ENCODE data around the gene FYCO1. TPM values are rescaled to one million over a fixed set of nuclear protein-coding genes. Genes with fewer than 3 reads are reported as not detected.

Gene FYCO1
- total and polyA plus RNA-seq, 10 donors = 5.2 to 40.1 (median 30.5) TPM

GRCh38 chr3:45980229-45980813 lies 15.3 kb downstream of the FYCO1 start:
- H3K4me3 ChIP-seq = no peak overlapping the region
- 69 to 83% (median 82%) methylated on average over 7 of the region's 7 CpGs for WGBS, 5 donors
- no peak for DNase-seq
- intact Hi-C loops (cut with DNase I; ENCODE audit: low total_unique reads) = no loop called here
- H3K27me3 ChIP-seq (replicated peaks in 1 of 7) = no peaks in the 10 kb centered on the region
- H3K27ac ChIP-seq = peak overlapping the region in 6 of 8 donors; percentile 11 to 76 (median 40)
- H3K4me1 ChIP-seq = peaks cover 0 to 81% (median 36%) of the 10 kb centered on the region in 6 donors
- no peak for TF ChIP-seq POLR2AphosphoS5 (IDR thresholded peaks at IDR 0.05)
- TF ChIP-seq, protein P1, sequence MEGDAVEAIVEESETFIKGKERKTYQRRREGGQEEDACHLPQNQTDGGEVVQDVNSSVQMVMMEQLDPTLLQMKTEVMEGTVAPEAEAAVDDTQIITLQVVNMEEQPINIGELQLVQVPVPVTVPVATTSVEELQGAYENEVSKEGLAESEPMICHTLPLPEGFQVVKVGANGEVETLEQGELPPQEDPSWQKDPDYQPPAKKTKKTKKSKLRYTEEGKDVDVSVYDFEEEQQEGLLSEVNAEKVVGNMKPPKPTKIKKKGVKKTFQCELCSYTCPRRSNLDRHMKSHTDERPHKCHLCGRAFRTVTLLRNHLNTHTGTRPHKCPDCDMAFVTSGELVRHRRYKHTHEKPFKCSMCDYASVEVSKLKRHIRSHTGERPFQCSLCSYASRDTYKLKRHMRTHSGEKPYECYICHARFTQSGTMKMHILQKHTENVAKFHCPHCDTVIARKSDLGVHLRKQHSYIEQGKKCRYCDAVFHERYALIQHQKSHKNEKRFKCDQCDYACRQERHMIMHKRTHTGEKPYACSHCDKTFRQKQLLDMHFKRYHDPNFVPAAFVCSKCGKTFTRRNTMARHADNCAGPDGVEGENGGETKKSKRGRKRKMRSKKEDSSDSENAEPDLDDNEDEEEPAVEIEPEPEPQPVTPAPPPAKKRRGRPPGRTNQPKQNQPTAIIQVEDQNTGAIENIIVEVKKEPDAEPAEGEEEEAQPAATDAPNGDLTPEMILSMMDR (IDR thresholded peaks at IDR 0.05 in 8 of 11, conservative IDR thresholded peaks at IDR 0.05 in 3 of 11) = no peak
- no peak for TF ChIP-seq POLR2A (IDR thresholded peaks at IDR 0.05)
- no peaks in the 10 kb centered on the region for H3K9me3 ChIP-seq
- H3K36me3 ChIP-seq = peaks cover 0 to 100% (median 66%) of the 10 kb centered on the region in 6 donors

GRCh38 chr3:45979378-45979777 lies 16.2 kb downstream of the FYCO1 start:
- intact Hi-C loops (cut with DNase I; ENCODE audit: low total_unique reads) = no loop called here
- no peak overlapping the region for H3K4me3 ChIP-seq
- H3K27me3 ChIP-seq (replicated peaks in 1 of 7) = no peaks in the 10 kb centered on the region
- H3K4me1 ChIP-seq = peaks cover 0 to 83% (median 39%) of the 10 kb centered on the region in 6 donors
- H3K36me3 ChIP-seq = peaks cover 0 to 100% (median 67%) of the 10 kb centered on the region in 6 donors
- DNase-seq = no peak
- peak overlapping the region; percentile 16 to 76 (median 36) for H3K27ac ChIP-seq
- 51 to 77% (median 69%) methylated on average over 4 of the region's 4 CpGs for WGBS, 5 donors
- no peaks in the 10 kb centered on the region for H3K9me3 ChIP-seq
- TF ChIP-seq POLR2AphosphoS5 (IDR thresholded peaks at IDR 0.05) = no peak
- TF ChIP-seq, protein P1 (IDR thresholded peaks at IDR 0.05 in 8 of 11, conservative IDR thresholded peaks at IDR 0.05 in 3 of 11) = no peak
- no peak for TF ChIP-seq POLR2A (IDR thresholded peaks at IDR 0.05)

GRCh38 chr3:45978006-45978761 lies 17.4 kb downstream of the FYCO1 start:
- Histone ChIP-seq H3K27me3 (replicated peaks in 1 of 7) (no peaks in the 10 kb centered on the region), H3K36me3 (peaks cover 0 to 100% (median 57%) of the 10 kb centered on the region in 6 donors), H3K27ac (peak overlapping the region in 5 of 8 donors; percentile 1 to 88 (median 76)), H3K4me3 (no peak overlapping the region), H3K9me3 (no peaks in the 10 kb centered on the region), H3K4me1 (peaks cover 0 to 89% (median 38%) of the 10 kb centered on the region in 6 donors)
- TF ChIP-seq POLR2AphosphoS5 (IDR thresholded peaks at IDR 0.05) = no peak
- no peak for TF ChIP-seq POLR2A (IDR thresholded peaks at IDR 0.05)
- TF ChIP-seq, protein P1 (IDR thresholded peaks at IDR 0.05 in 8 of 11, conservative IDR thresholded peaks at IDR 0.05 in 3 of 11) = no peak
- 83 to 94% (median 90%) methylated on average over 5 of the region's 5 CpGs for WGBS, 5 donors
- intact Hi-C loops (cut with DNase I; ENCODE audit: low total_unique reads) = no loop called here
- no peak for DNase-seq
